ENCODE measurements around the gene ANO1. TPM values are rescaled to one million over a fixed set of nuclear protein-coding genes. Genes with fewer than 3 reads are reported as not detected.

The ANO1 gene
- polyA plus RNA-seq, 2 of the 4 experiments (the other 2 are of a cell fraction), result 0.27 to 0.44 TPM

DNA sequence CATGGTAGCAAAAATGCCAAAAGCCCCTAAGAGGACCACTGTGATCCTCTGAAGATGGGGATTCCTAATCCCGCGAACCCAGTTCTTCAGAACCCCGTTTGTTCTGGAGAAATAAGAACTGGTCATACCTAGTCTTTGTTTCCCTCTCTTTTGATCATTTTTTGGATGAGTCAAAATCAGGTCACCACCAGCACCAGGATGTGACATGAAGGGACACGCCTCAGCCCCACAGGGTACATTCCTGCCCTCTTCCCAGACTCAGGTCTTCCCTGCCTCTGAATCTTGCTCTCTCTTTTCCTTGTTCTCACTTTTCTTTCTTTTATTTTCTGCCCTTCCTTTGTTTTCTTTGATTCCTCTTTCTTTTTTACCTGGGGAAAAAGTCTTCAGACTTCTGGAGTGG lies 14.6 kb upstream of the ANO1 start:
- WGBS (ENCODE audit: missing lambda C conversion rate), result 83% methylated on average over 4 of the region's 4 CpGs
- ChIA-PET CTCF (no interaction called here), POLR2A (no interaction called here)
- FAIRE-seq (no peak), ATAC-seq (no peak), DNase-seq (ENCODE audit: low read depth in 1 of 2, low spot score in 1 of 2) (no peak)
- Histone ChIP-seq H3K27ac (no peak overlapping the region), H3K4me1 (no peaks in the 10 kb centered on the region), H3K4me3 (no peak overlapping the region), H3K4me2 (no peak overlapping the region), H3K9me3 (no peaks in the 10 kb centered on the region)
- TF ChIP-seq PHF8 (IDR thresholded peaks at IDR 0.05; ENCODE audit: borderline replicate concordance, low read depth) (no peak), NR3C1 (IDR thresholded peaks at IDR 0.05) (no peak), NFE2L2 (conservative IDR thresholded peaks at IDR 0.05; ENCODE audit: low read length) (no peak), USF2 (IDR thresholded peaks at IDR 0.05) (no peak), ZC3H11A (IDR thresholded peaks at IDR 0.05) (no peak), SREBF2 (IDR thresholded peaks at IDR 0.05) (no peak), HOXB13 (CRISPR knock-in tag; IDR thresholded peaks at IDR 0.05; ENCODE audit: low read depth) (no peak), MYC (IDR thresholded peaks at IDR 0.05; ENCODE audit: borderline replicate concordance, low read length) (no peak), CBX2 (IDR thresholded peaks at IDR 0.05; ENCODE audit: borderline replicate concordance, low read depth) (no peak), ZSCAN20 (CRISPR knock-in tag; IDR thresholded peaks at IDR 0.05) (no peak), ZFP36 (IDR thresholded peaks at IDR 0.05; ENCODE audit: borderline replicate concordance, partially characterized antibody) (no peak), FOSL2 (IDR thresholded peaks at IDR 0.05) (no peak), FOSL2 (CRISPR knock-in tag; IDR thresholded peaks at IDR 0.05) (no peak), RNF2 (IDR thresholded peaks at IDR 0.05; ENCODE audit: borderline replicate concordance, low read depth) (no peak), CHD2 (IDR thresholded peaks at IDR 0.05; ENCODE audit: low read length, partially characterized antibody) (no peak), HOXA7 (CRISPR knock-in tag; IDR thresholded peaks at IDR 0.05) (no peak), EHMT2 (IDR thresholded peaks at IDR 0.05; ENCODE audit: low read depth) (no peak), EP300 (IDR thresholded peaks at IDR 0.05) (no peak), CEBPB (IDR thresholded peaks at IDR 0.05) (no peak), SMC3 (IDR thresholded peaks at IDR 0.05) (no peak)

DNA sequence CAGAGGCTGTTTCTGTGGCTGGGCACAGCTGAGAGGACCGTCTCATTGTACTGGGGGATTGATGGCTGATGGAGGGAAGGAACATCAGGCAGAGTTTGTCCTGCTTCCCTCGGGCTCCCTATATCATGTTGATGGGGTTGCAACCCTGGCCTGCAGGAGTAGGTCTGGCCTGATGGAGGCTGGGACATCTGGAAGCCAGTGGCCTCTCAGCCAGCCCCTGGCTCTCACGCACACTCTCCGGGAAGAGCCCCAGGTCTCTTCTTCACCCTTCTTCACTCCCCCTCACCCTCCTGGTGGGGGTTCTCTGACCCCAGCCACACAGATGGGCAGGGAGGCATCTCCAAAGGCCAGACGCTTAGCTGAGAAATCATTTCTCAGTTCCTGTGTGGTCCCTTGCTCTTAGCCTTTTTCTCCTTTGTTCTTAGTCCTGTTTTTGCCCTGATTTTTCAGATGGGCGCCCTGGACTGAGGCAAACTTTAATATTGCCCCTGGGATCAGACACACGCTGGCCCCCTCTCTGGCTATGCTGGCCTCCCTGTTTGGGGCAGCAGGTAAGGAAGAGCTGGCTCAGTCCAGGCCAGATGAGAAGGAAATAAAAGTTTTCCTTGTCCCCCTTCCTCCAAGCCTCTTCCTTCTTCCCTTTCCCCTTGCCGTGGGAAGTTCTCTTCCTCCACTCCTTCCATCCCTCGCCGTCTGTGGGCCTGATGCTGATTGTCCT lies 13.9 kb upstream of the ANO1 start:
- POLR2A ChIA-PET, result no interaction called here
- TF ChIP-seq ESRRA (IDR thresholded peaks at IDR 0.05; ENCODE audit: borderline replicate concordance, low read length), result no peak
- TF ChIP-seq FOSB (CRISPR knock-in tag; IDR thresholded peaks at IDR 0.05), result no peak
- TF ChIP-seq SMC3 (IDR thresholded peaks at IDR 0.05), result no peak
- no peak overlapping the region for H3K4me3 ChIP-seq
- no peak overlapping the region for H3K27ac ChIP-seq
- WGBS (ENCODE audit: missing lambda C conversion rate), result 77% methylated on average over 10 of the region's 10 CpGs
- H3K4me1 ChIP-seq, result no peaks in the 10 kb centered on the region
- CTCF ChIA-PET, result no interaction called here
- ATAC-seq (peak in 1 of 2 experiments; percentile 38; a peak in 2 of 6 replicates), FAIRE-seq (no peak), DNase-seq (ENCODE audit: low read depth in 1 of 2, low spot score in 1 of 2) (no peak)
- no peaks in the 10 kb centered on the region for H3K9me3 ChIP-seq
- no peak overlapping the region for H3K4me2 ChIP-seq

- Histone ChIP-seq H3K4me3 (no peak overlapping the region), H3K27ac (no peak overlapping the region), H3K9me3 (no peaks in the 10 kb centered on the region), H3K4me1 (no peaks in the 10 kb centered on the region), H3K4me2 (no peak overlapping the region)
- 73% methylated on average over 8 of the region's 8 CpGs for WGBS (ENCODE audit: missing lambda C conversion rate)
- TF ChIP-seq RFX5 (IDR thresholded peaks at IDR 0.05), result no peak
- TF ChIP-seq GATA3 (IDR thresholded peaks at IDR 0.05; ENCODE audit: borderline replicate concordance), result no peak
- no peak for TF ChIP-seq EHMT2 (IDR thresholded peaks at IDR 0.05; ENCODE audit: low read depth)
- TF ChIP-seq, protein P1, sequence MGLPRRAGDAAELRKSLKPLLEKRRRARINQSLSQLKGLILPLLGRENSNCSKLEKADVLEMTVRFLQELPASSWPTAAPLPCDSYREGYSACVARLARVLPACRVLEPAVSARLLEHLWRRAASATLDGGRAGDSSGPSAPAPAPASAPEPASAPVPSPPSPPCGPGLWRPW (IDR thresholded peaks at IDR 0.05), result no peak
- TF ChIP-seq, protein P2, sequence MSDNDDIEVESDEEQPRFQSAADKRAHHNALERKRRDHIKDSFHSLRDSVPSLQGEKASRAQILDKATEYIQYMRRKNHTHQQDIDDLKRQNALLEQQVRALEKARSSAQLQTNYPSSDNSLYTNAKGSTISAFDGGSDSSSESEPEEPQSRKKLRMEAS (IDR thresholded peaks at IDR 0.05), result no peak
- no peak for TF ChIP-seq REST (IDR thresholded peaks at IDR 0.05)
- TF ChIP-seq NR3C1 (IDR thresholded peaks at IDR 0.05), result no peak
- no peak for TF ChIP-seq POLR2A (IDR thresholded peaks at IDR 0.05; ENCODE audit: low read length)
- no peak for TF ChIP-seq KDM1A (IDR thresholded peaks at IDR 0.05; ENCODE audit: low read depth)
- TF ChIP-seq NPAS2 (CRISPR knock-in tag; IDR thresholded peaks at IDR 0.05; ENCODE audit: borderline replicate concordance), result no peak
- ATAC-seq (no peak), FAIRE-seq (no peak), DNase-seq (ENCODE audit: low read depth in 1 of 2, low spot score in 1 of 2) (no peak)
- ChIA-PET CTCF (no interaction called here), POLR2A (no interaction called here)
Observed at GRCh38 chr11:70064726-70065317, 13.3 kb upstream of the ANO1 start.

Measured in A549 (cell line).